GM12878 (cell line): Measurements from ENCODE around the gene APPBP2. TPM values are rescaled to one million over a fixed set of nuclear protein-coding genes. Genes with fewer than 3 reads are reported as not detected.

ENCODE experiments used
- ATAC-seq: fragments of 200-7000 bp; cut with Tn5 transposase; 3 replicates; pipeline ENCODE4 v1.9.1; 2020; ENCODE audit warnings: mild to moderate bottlenecking, moderate library complexity
- BruUV-seq: library from RNA; stranded (reverse); fragments of 400-500 nt; replicated peaks from 2 replicates; lab custom pipeline; 2021; lab: Mats Ljungman, UMichigan
- CTCF ChIA-PET: fragments of 300-600 bp; sonication (Branson Sonifier 250); formaldehyde crosslinking; extraction: SDS; loops from one replicate; lab custom pipeline; 2021; ENCODE audit warnings: inconsistent platforms; lab: Yijun Ruan, JAX
- POLR2A ChIA-PET: fragments of 350-600 bp; formaldehyde crosslinking; extraction: SDS; loops from one replicate; lab custom pipeline; 2021; ENCODE audit warnings: inconsistent platforms; lab: Charles Lee
- RAD21 ChIA-PET: fragments of 300-600 bp; sonication (Branson Sonifier 250); formaldehyde crosslinking; loops from one replicate; lab custom pipeline; 2023; ENCODE audit warnings: antibody characterized with exemption; ENCODE audit not compliant: unreplicated experiment; lab: Charles Lee
- SMC1A ChIA-PET: fragments of 300-600 bp; sonication (Branson Sonifier 250); formaldehyde crosslinking; loops from one replicate; lab custom pipeline; 2023; ENCODE audit not compliant: unreplicated experiment, uncharacterized antibody; lab: Charles Lee
- DNase-seq: peaks from one replicate; pipeline ENCODE4 v3.0.0-alpha.2; 2011; ENCODE audit warnings: low read depth, low spot score
- FAIRE-seq: peaks from 3 replicates; lab custom pipeline; 2011; peaks lifted over from hg19 to GRCh38; lab: Jason Lieb, UNC
- H2AFZ ChIP-seq: 2 replicates; pipeline ENCODE4 v1.6.0; 2011; ENCODE audit warnings: low read depth, low read length, control low read depth; ENCODE audit not compliant: control insufficient read depth
- H3K27ac ChIP-seq: 2 replicates; pipeline ENCODE4 v1.5.1; 2011; ENCODE audit warnings: control low read depth; ENCODE audit not compliant: control insufficient read depth, insufficient read depth
- H3K27me3 ChIP-seq, 2 experiments: replicated peaks in 1 of 2; 2 replicates each; pipeline versions ENCODE4 v1.6.0 to v1.6.1; 2011; ENCODE audit warnings: low read length in 1 of 2; ENCODE audit not compliant: control insufficient read depth in 2 of 2, insufficient read depth in 2 of 2
- H3K36me3 ChIP-seq, 2 experiments: 2 replicates each; pipeline ENCODE4 v1.5.1; 2011; ENCODE audit warnings: low read length in 1 of 2; ENCODE audit not compliant: control insufficient read depth in 2 of 2, insufficient read depth in 2 of 2
- H3K4me1 ChIP-seq: 2 replicates; pipeline ENCODE4 v1.6.1; 2011; ENCODE audit warnings: mild to moderate bottlenecking, low read length, moderate library complexity, mixed read lengths; ENCODE audit not compliant: control insufficient read depth, insufficient read depth
- H3K4me2 ChIP-seq: 2 replicates; pipeline ENCODE4 v1.6.0; 2011; ENCODE audit warnings: control low read depth; ENCODE audit not compliant: control insufficient read depth, insufficient read depth
- H3K4me3 ChIP-seq: fragments of 200-600 bp; sonication (generic); 2 replicates; pipeline ENCODE4 v1.5.1; 2016
- H3K79me2 ChIP-seq: 2 replicates; pipeline ENCODE4 v1.6.0; 2011; ENCODE audit warnings: low read length; ENCODE audit not compliant: control insufficient read depth, insufficient read depth
- H3K9ac ChIP-seq: 2 replicates; pipeline ENCODE4 v1.8.0; 2011; ENCODE audit warnings: low read length, control low read depth, mixed read lengths; ENCODE audit not compliant: control insufficient read depth, insufficient read depth
- H3K9me3 ChIP-seq: replicated peaks from 3 replicates; pipeline ENCODE4 v1.5.1; 2011; ENCODE audit warnings: mild to moderate bottlenecking, low read length; ENCODE audit not compliant: control insufficient read depth, insufficient read depth
- H4K20me1 ChIP-seq: 2 replicates; pipeline ENCODE4 v1.6.0; 2011; ENCODE audit not compliant: control insufficient read depth, insufficient read depth
- BCL11A ChIP-seq: IDR thresholded peaks from 2 replicates; pipeline ENCODE4 v1.6.1; 2011; ENCODE audit warnings: low read depth, low read length
- CBFB ChIP-seq: IDR thresholded peaks from 2 replicates; pipeline ENCODE4 v1.6.1; 2016; ENCODE audit warnings: antibody characterized with exemption, low read depth
- DPF2 ChIP-seq: fragments of 450-650 bp; IDR thresholded peaks from 2 replicates; pipeline ENCODE4 v1.6.1; 2017; ENCODE audit warnings: mild to moderate bottlenecking
- ESRRA ChIP-seq: IDR thresholded peaks from 2 replicates; pipeline ENCODE4 v1.6.1; 2012; ENCODE audit warnings: mild to moderate bottlenecking, low read length, improper control_type of control experiment
- IKZF2 ChIP-seq, 2 experiments: fragments of 450-650 bp; IDR thresholded peaks; 2 replicates each; pipeline ENCODE4 v1.6.1; 2017; ENCODE audit warnings: mild to moderate bottlenecking in 2 of 2, moderate library complexity in 2 of 2
- MYB ChIP-seq: fragments of 150-350 bp; IDR thresholded peaks from 2 replicates; pipeline ENCODE4 v1.6.1; 2014; ENCODE audit warnings: mild to moderate bottlenecking, low read depth, low read length, borderline replicate concordance
- NFXL1 ChIP-seq: fragments of 450-650 bp; IDR thresholded peaks from 2 replicates; pipeline ENCODE4 v1.6.1; 2017; ENCODE audit warnings: antibody characterized with exemption, mild to moderate bottlenecking, borderline replicate concordance
- NR2F1 ChIP-seq: fragments of 450-650 bp; conservative IDR thresholded peaks from 2 replicates; pipeline ENCODE4 v1.6.1; 2017; ENCODE audit warnings: mild to moderate bottlenecking
- WRNIP1 ChIP-seq: IDR thresholded peaks from 2 replicates; pipeline ENCODE4 v1.6.1; 2011; ENCODE audit warnings: low read depth, low read length, improper control_type of control experiment, borderline replicate concordance
- ZBED1 ChIP-seq: IDR thresholded peaks from 2 replicates; pipeline ENCODE4 v1.6.1; 2016; ENCODE audit warnings: borderline replicate concordance
- whole genome bisulfite sequencing: methylation state at CpG from one replicate; pipeline ENCODE4 v1.1.6; 2016; ENCODE audit warnings: low lambda C conversion rate; ENCODE audit not compliant: insufficient replicate concordance, insufficient coverage; ENCODE audit errors: missing lambda C conversion rate; 5-methylcytosine and 5-hydroxymethylcytosine counted together
- in situ Hi-C: fragments of 300-500 bp; cut with MboI; formaldehyde crosslinking; loops from 9 replicates; pipeline ENCODE4 v1.14.3; 2018; ENCODE audit warnings: mixed read lengths
- intact Hi-C: fragments of 100-400 bp; cut with micrococcal nuclease; formaldehyde crosslinking; loops from one replicate; pipeline ENCODE4 v1.14.2; 2022; ENCODE audit not compliant: unreplicated experiment
- polyA plus RNA-seq, 11 experiments: library from polyadenylated mRNA; depleted of rRNA in 4 of 11; unstranded in 6 of 11; stranded (reverse) in 5 of 11; fragments of >200 nt; fragmentation: Nextera tagmentation in 4 of 11; fragmentation: Illumina TruSeq in 1 of 11; extraction: Ambion mirVana in 4 of 11; extraction: Trizol in 1 of 11; gene quantifications; 1 replicate in 1 of 11; 2 replicates in 10 of 11; pipeline versions ENCODE4 v1.2.1 to v1.2.3, GENCODE V29; 2011 to 2016; ENCODE audit warnings: inconsistent platforms in 2 of 11, missing spikeins in 2 of 11, low read depth in 1 of 11
- total RNA-seq, 4 experiments: library from RNA; depleted of rRNA in 3 of 4; stranded (reverse); fragments of >200 nt in 3 of 4; fragmentation: Illumina TruSeq in 1 of 4; extraction: Trizol in 1 of 4; gene quantifications; 2 replicates each; pipeline versions ENCODE4 v1.2.1 to v1.2.3, GENCODE V29; 2013 to 2021
- TF ChIP-seq, protein P1 (sequence below): fragments of 450-650 bp; IDR thresholded peaks from 2 replicates; pipeline ENCODE4 v1.6.1; 2017; ENCODE audit warnings: mild to moderate bottlenecking, low read depth, inconsistent platforms; ENCODE audit not compliant: poor library complexity, severe bottlenecking

Gene APPBP2
- total and polyA plus RNA-seq, 10 of the 15 experiments (the other 5 are each of a cell fraction or from before 2014, with no cell fraction given): 4.3 to 30.8 (median 13.1) TPM

- TF ChIP-seq ZBED1: no peak
These were observed 684 bp upstream of the APPBP2 start (continued) for GRCh38 chr17:60526726-60527125.

DNA sequence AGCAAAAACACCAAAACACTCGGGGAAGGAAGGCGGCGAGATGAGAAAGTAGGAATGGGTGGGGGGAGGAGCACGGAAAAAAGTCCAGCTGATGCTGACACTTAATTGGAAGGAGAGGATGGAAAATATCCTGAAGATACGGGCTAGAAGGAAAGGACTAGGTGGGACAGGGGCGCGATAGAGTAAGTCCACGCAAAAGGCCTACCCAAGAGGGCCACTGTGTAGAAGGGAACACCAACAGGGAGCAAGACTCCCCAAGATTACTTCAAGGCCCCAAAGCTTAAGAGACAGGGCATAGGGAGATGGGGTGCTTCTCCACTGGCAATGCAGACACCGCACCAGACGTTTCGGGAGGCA is 736 bp downstream of the APPBP2 start:
- ChIA-PET RAD21 (no interaction called here), CTCF (interaction anchor here (0.5 to 1.2 kb wide), 2 partner anchors 44 to 46 kb away, joined by 3 to 5 read pairs; no protein-coding TSS in a partner anchor), SMC1A (interaction anchor here (0.7 to 2.7 kb wide), 2 partner anchors 76 to 79 kb away, joined by 3 to 10 read pairs; no protein-coding TSS in a partner anchor), POLR2A (interaction anchor here (0.6 to 1.5 kb wide), 2 partner anchors 74 to 221 kb away, joined by 4 read pairs; partner anchors contain the start of gene PPM1D)
- H3K79me2 ChIP-seq: peaks cover 67% of the 10 kb centered on the region
- H3K4me1 ChIP-seq: no peaks in the 10 kb centered on the region
- intact Hi-C loops (no loop called here), in situ Hi-C loops (no loop called here)
- DNase-seq (no peak), ATAC-seq (peak; percentile 56), FAIRE-seq (no peak)
- H3K27me3 ChIP-seq: no peaks in the 10 kb centered on the region
- H3K9me3 ChIP-seq: no peaks in the 10 kb centered on the region; the same call in 2 of the 3 replicates
- no TSS peak for BruUV-seq
- no peaks in the 10 kb centered on the region; the same call in 1 of the 2 replicates for H4K20me1 ChIP-seq
- no peak for TF ChIP-seq NR2F1
- 0 out of 2 replicates have a peak, but pooled peaks have one; percentile 22 for TF ChIP-seq WRNIP1
- TF ChIP-seq, protein P1, sequence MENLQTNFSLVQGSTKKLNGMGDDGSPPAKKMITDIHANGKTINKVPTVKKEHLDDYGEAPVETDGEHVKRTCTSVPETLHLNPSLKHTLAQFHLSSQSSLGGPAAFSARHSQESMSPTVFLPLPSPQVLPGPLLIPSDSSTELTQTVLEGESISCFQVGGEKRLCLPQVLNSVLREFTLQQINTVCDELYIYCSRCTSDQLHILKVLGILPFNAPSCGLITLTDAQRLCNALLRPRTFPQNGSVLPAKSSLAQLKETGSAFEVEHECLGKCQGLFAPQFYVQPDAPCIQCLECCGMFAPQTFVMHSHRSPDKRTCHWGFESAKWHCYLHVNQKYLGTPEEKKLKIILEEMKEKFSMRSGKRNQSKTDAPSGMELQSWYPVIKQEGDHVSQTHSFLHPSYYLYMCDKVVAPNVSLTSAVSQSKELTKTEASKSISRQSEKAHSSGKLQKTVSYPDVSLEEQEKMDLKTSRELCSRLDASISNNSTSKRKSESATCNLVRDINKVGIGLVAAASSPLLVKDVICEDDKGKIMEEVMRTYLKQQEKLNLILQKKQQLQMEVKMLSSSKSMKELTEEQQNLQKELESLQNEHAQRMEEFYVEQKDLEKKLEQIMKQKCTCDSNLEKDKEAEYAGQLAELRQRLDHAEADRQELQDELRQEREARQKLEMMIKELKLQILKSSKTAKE: peak; percentile 16
- TF ChIP-seq NFXL1: peak; percentile 14; the same call in 1 of the 2 replicates
- no peak for TF ChIP-seq MYB
- 0 out of 2 replicates have a peak, but pooled peaks have one; percentile 2 for TF ChIP-seq BCL11A
- TF ChIP-seq IKZF2 (IDR thresholded peaks at IDR 0.05): peak; percentile 48 to 50; a peak in 3 of 4 replicates
- TF ChIP-seq CBFB: no peak
- TF ChIP-seq DPF2: no peak
- no peak for TF ChIP-seq ESRRA
- H3K4me3 ChIP-seq: peak overlapping the region; percentile 93
- H3K9ac ChIP-seq: peak overlapping the region; percentile 94
- under 1% methylated on average over 11 of the region's 11 CpGs for WGBS
- peak overlapping the region; percentile 93 for H3K27ac ChIP-seq
- H2AFZ ChIP-seq: peak overlapping the region; percentile 99
- H3K4me2 ChIP-seq: peak overlapping the region; percentile 30
- H3K36me3 ChIP-seq: peaks cover 0 to 2% of the 10 kb centered on the region in 2 experiments; a peak in 1 of 4 replicates
